Right ventricle myocardium superior (tissue), 1 donor: ENCODE results near the gene SCGB3A2. TPM values are rescaled to one million over a fixed set of nuclear protein-coding genes. Genes with fewer than 3 reads are reported as not detected.
"Not testable (repeated sequence)": the region's sequence is repeated elsewhere in the genome, so short reads cannot be mapped to it uniquely, and the experiment has no call there.

Experiments used
- ATAC-seq: fragments of 200-7000 bp; cut with Tn5 transposase; one replicate; pipeline ENCODE4 v1.9.1; 2020; ENCODE audit warnings: mild to moderate bottlenecking; ENCODE audit not compliant: poor library complexity
- DNase-seq: peaks from one replicate; pipeline ENCODE4 v3.0.0-alpha.2; 2020
- intact Hi-C: fragments of 100-400 bp; cut with DNase I; formaldehyde crosslinking; loops from one replicate; pipeline ENCODE4 v1.11.2; 2022
- total RNA-seq: library from RNA; stranded (reverse); fragmentation: NEBNext Ultra II Directional; extraction: Animal tissue kit (Norgen Biotek cat#: 25700); gene quantifications from one replicate; pipeline ENCODE4 v1.2.1, GENCODE V29; 2021
- donor health status: DM: no; HTN: yes; CAD: no; lungs with severe emphysema.

SCGB3A2 gene
- total RNA-seq, 1 donor from 2014 or later = not detected

DNA sequence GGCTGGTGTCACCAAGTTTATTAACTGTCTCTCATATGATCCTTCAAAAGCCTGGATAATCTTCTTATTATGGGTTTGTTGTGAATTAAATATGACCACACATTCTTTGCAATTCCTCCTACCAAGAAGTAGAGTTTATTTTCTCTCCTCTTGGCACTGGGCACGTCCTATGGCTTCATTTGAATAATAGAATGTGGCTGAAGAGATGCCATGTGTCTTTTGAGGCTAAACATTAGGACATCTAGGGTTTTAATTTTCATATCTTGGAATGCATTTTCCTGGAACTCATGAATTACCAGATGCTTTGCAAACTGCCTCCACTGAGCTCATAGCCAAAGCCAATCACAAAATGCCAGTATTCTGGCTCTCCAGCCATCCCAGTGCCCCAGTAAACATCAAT lies 19.9 kb upstream of the SCGB3A2 start:
- intact Hi-C loops = no loop called here
- DNase-seq (no peak), ATAC-seq (no peak)

GRCh38 chr5:147859962-147860640 lies 18.4 kb upstream of the SCGB3A2 start:
- DNase-seq (no peak), ATAC-seq (no peak)
- intact Hi-C loops = no loop called here

DNA sequence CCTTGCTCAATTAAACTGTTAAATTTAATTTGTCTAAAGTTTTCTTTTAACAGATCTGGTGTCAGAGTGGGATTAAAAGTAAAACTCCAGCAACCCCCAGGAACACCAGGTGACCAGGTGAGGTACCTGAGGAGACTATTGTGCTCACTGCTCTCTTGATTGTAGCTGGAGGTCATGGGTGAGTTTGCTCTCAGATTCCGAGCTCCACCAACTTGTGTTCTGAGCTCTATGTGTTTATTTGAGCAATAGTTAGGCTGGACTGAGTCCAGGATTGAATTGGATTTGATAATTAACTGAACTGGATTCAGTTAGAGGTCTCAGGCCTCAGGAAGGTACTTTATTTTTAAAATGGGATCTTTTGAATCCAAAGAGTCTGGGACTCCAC lies 17.9 kb upstream of the SCGB3A2 start:
- intact Hi-C loops = no loop called here
- ATAC-seq (no peak), DNase-seq (no peak)

DNA sequence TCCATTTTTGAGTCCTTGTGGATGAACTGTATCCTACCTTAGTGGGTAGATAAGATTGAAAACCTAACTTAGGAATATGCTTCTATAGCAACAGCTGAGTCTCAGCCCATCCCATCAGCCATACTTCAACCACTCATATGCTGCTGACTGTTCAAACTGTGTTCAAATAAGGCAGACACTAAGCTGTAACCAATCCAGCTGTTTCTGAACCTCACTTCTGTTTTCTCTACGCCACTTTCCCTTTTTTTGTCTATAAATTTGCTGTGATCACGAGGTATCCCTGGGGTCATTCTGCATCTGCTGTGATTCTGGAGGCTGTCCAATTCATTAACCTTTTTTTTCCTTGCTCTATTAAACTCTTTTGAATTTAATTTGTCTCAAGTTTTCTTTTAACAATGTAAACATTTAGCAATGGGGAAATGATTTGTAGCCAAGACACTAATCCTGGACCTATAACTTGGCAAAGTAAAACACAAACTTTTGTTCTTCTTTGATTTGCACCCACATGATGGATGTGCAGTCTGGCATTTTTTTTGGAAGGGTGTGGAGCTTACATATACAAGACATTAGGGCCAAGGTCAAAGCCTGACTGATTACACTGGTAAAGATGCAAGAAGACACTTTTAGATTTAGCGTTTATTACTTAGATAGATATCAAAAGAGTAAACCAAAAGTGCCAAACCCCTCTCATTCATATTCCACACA lies 14.9 kb upstream of the SCGB3A2 start:
- DNase-seq = no peak
- intact Hi-C loops = no loop called here
- ATAC-seq = no peak

DNA sequence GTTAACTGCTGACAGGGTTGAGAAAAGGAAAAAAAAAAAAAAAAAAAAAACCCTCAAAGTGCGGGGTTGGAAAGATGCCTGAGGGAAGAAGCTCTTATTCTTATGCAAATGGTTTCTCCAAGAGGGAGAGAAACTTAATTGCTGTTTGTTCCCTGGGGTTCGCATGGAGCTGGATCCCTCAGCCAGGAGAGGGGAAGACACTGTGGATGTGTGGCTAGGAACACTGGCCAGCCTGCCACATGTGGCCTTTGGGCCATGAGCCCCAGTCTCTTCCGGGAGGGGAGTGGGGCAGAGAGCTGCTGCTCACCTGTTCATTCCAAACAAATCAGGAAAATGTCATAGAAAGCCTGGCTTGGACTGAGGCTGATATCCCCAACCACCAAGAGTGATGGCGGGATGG lies 9.4 kb upstream of the SCGB3A2 start:
- intact Hi-C loops = no loop called here
- DNase-seq (no peak), ATAC-seq (no peak)

GRCh38 chr5:147869892-147870291 lies 8.6 kb upstream of the SCGB3A2 start:
- DNase-seq, ATAC-seq, intact Hi-C loops: not testable (repeated sequence)

GRCh38 chr5:147871980-147872549 lies 6.4 kb upstream of the SCGB3A2 start:
- intact Hi-C loops, ATAC-seq, DNase-seq: not testable (repeated sequence)

- DNase-seq, ATAC-seq, intact Hi-C loops: not testable (repeated sequence)
These were observed 5.6 kb upstream of the SCGB3A2 start for GRCh38 chr5:147872744-147873435.

- intact Hi-C loops, DNase-seq, ATAC-seq: not testable (repeated sequence)
These were observed 4.2 kb upstream of the SCGB3A2 start for GRCh38 chr5:147874118-147874875.

DNA sequence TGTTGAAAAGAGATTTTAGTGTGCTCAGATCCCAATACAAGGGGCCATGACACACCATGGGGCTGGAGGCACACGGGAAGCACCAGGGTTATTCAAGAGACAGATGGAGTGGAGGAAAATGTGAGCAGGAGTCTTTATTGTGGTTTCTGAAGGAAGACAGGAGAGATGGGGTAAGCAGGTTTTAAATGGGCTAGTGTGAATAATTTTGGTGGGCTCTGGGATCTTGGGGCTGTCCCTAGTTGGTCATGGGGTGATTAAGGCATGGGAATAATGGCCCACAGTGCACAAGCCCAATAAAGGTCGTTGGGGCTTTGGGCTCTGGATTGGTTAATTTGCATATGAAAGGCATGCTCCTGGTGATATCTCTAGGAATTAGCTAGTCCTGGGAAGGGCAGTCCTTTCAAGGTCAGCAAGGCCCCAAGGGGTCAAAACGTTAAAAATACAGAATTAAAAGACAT lies 3.6 kb upstream of the SCGB3A2 start:
- DNase-seq (no peak), ATAC-seq (no peak)
- intact Hi-C loops = no loop called here

- ATAC-seq = no peak
- no peak for DNase-seq
- intact Hi-C loops = no loop called here
These were observed 2.4 kb upstream of the SCGB3A2 start for GRCh38 chr5:147876141-147876540.

DNA sequence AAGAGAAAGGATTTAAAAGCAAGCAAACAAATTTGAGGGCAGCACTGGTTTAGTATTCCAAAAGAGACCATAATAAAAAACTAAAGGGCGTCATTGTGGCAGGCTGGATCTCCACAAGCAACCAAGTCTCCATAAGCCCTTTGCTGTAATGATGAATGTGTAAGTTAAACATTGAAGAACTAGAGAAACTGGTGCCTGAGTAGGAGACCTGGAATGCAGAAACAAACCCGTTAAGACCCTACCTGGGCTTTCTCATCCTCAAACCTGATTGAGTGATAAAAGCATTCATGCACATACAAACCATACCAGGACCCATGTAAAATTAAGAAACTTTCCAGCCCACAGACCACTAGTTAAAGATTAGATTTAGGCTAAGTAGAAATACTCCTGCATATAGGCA lies 1.9 kb upstream of the SCGB3A2 start:
- DNase-seq = no peak
- ATAC-seq = no peak
- intact Hi-C loops = no loop called here

DNA sequence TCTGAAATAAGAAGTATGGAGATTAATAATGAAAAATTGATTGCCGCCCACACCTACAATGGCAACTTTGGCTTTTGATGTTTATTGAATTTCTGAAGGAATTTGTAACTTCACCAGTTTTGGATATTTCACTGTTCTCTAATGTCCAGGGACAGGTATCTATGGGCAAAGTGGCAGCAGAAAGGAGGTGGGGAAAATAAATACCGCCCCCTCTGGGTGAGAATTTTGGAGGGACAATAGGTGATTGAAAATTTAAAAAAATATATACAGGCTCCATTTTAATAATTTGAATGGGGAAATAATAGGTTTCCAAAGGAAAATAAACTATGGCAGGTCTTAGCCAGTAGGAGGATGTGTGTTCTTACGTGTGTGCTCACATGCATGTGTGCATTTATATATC lies 1.3 kb downstream of the SCGB3A2 start:
- intact Hi-C loops = no loop called here

DNA sequence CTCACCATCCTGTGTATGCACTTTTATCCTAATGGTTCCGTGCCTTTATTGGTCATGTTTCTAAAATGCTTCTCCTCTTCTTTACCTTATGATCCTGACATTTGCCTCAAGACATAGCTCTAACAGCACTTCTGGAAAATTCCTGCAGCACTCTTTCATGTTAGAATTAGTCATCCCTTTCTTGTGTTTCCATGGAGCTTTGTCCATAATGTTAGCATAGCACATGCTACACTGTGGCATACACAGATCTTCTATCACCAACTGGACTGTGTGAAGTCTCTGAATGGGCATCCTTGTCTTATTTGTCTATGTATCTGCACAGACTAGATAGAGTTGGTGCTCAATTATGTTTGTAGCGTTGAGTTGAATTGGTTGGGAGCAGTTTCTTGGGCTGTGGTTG lies 2.0 kb downstream of the SCGB3A2 start:
- intact Hi-C loops = no loop called here
- DNase-seq = no peak
- ATAC-seq = no peak

More for the DNA sequence above, 1.3 kb downstream of the SCGB3A2 start:
- no peak for DNase-seq
- no peak for ATAC-seq

DNA sequence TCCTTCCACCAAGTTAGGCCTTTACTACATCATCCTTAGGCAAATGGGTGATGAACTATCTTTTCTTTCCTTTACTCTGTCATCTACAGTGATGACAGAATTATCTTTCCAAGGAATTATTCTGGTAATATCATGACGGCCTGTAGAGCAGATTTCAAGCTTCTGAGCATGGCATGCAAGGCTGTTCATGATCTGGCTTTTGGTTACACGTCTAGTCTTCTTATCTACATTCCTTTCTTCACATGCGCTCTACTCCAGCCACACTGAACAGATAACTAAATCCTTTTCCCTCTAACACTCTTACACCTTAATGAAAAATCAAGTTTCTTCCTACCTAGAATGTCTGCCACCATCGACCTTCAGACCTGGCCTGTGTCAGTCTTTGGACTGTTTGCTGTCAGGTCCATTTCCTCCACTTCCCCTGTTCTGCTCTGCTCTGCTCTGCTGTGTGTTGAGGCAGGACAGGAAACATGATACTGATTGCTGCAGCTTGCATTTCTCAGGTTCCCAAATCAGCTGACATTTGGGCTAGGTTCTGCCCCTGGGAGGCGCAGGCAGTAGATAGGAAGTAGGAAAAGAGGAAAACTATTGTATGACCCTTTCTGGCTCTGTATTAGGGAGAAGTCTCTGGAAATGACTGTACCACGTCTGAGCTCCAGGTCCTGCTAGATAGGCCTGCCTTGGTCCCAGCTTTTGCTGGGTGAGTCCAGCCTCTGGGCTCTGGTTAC lies 4.2 kb downstream of the SCGB3A2 start:
- intact Hi-C loops = no loop called here
- DNase-seq (no peak), ATAC-seq (peak; percentile 34)

- ATAC-seq (peak; percentile 75), DNase-seq (no peak)
- intact Hi-C loops = no loop called here
These were observed 8.6 kb downstream of the SCGB3A2 start for GRCh38 chr5:147887026-147887627.

GRCh38 chr5:147887930-147888329 lies 9.4 kb downstream of the SCGB3A2 start:
- ATAC-seq = no peak
- intact Hi-C loops = loop anchor here (2.0 kb wide), 1 partner anchor 47 kb away; no protein-coding TSS in a partner anchor
- no peak for DNase-seq
